H9 (cell line): ENCODE measurements around the gene ELFN1. TPM values are rescaled to one million over a fixed set of nuclear protein-coding genes. Genes with fewer than 3 reads are reported as not detected.

Experiments used
- DNase-seq: peaks from one replicate; pipeline ENCODE4 v3.0.0-alpha.2; 2017
- H2AFZ ChIP-seq: one replicate; pipeline ENCODE4 v1.6.1; 2013; ENCODE audit warnings: mild to moderate bottlenecking, low read length, control low read depth, moderate library complexity
- H2AK5ac ChIP-seq: 2 replicates; pipeline ENCODE4 v1.6.1; 2013; ENCODE audit warnings: low read length, control low read depth, mixed read lengths; ENCODE audit not compliant: insufficient read length
- H2BK120ac ChIP-seq: one replicate; pipeline ENCODE4 v1.6.1; 2013; ENCODE audit warnings: low read depth, mild to moderate bottlenecking, low read length, control low read depth, inconsistent platforms; ENCODE audit not compliant: poor library complexity, severe bottlenecking
- H2BK12ac ChIP-seq: 2 replicates; pipeline ENCODE4 v1.6.1; 2013; ENCODE audit warnings: low read length, control low read depth, mixed read lengths, low read depth; ENCODE audit not compliant: insufficient read length
- H2BK15ac ChIP-seq: 2 replicates; pipeline ENCODE4 v1.6.1; 2013; ENCODE audit warnings: low read depth, low read length, control low read depth
- H2BK20ac ChIP-seq: one replicate; pipeline ENCODE4 v1.6.1; 2013; ENCODE audit warnings: low read depth, mild to moderate bottlenecking, low read length, control low read depth, inconsistent platforms; ENCODE audit not compliant: poor library complexity, severe bottlenecking
- H2BK5ac ChIP-seq: 2 replicates; pipeline ENCODE4 v1.6.1; 2013; ENCODE audit warnings: low read length, control low read depth, mixed read lengths; ENCODE audit not compliant: insufficient read length
- H3K14ac ChIP-seq: 2 replicates; pipeline ENCODE4 v1.6.1; 2013; ENCODE audit warnings: low read length, control low read depth; ENCODE audit not compliant: insufficient read depth
- H3K18ac ChIP-seq: 2 replicates; pipeline ENCODE4 v1.6.1; 2013; ENCODE audit warnings: low read depth, mild to moderate bottlenecking, mixed read lengths, low read length, control low read depth; ENCODE audit not compliant: insufficient read length
- H3K23ac ChIP-seq: 2 replicates; pipeline ENCODE4 v1.6.1; 2013; ENCODE audit warnings: low read length, control low read depth, mixed read lengths, low read depth; ENCODE audit not compliant: insufficient read length
- H3K23me2 ChIP-seq: 2 replicates; pipeline ENCODE4 v1.6.1; 2013; ENCODE audit warnings: low read depth, mild to moderate bottlenecking, mixed read lengths, low read length, control low read depth; ENCODE audit not compliant: insufficient read length, poor library complexity, severe bottlenecking
- H3K27ac ChIP-seq: 2 replicates; pipeline ENCODE4 v1.5.1; 2013; ENCODE audit warnings: low read length, control low read depth, mixed read lengths, low read depth; ENCODE audit not compliant: insufficient read length
- H3K27me3 ChIP-seq: 2 replicates; pipeline ENCODE4 v1.6.1; 2013; ENCODE audit warnings: low read length, control low read depth, inconsistent platforms; ENCODE audit not compliant: insufficient read depth
- H3K4ac ChIP-seq: 2 replicates; pipeline ENCODE4 v1.6.1; 2013; ENCODE audit warnings: low read depth, mild to moderate bottlenecking, control low read depth, inconsistent platforms, low read length, moderate library complexity
- H3K4me1 ChIP-seq: 2 replicates; pipeline ENCODE4 v1.6.1; 2013; ENCODE audit warnings: low read length, control low read depth, inconsistent platforms; ENCODE audit not compliant: insufficient read depth
- H3K4me2 ChIP-seq: 2 replicates; pipeline ENCODE4 v1.6.1; 2013; ENCODE audit warnings: low read length, control low read depth, mixed read lengths; ENCODE audit not compliant: insufficient read length, insufficient read depth
- H3K56ac ChIP-seq: 2 replicates; pipeline ENCODE4 v1.6.1; 2013; ENCODE audit warnings: low read depth, mild to moderate bottlenecking, mixed read lengths, low read length, control low read depth; ENCODE audit not compliant: insufficient read length
- H3K79me1 ChIP-seq: 2 replicates; pipeline ENCODE4 v1.6.1; 2013; ENCODE audit warnings: low read depth, mild to moderate bottlenecking, moderate library complexity, low read length, control low read depth, inconsistent platforms; ENCODE audit not compliant: insufficient read depth, poor library complexity, severe bottlenecking
- H3K79me2 ChIP-seq: 2 replicates; pipeline ENCODE4 v1.6.1; 2013; ENCODE audit warnings: low read length, control low read depth, inconsistent platforms; ENCODE audit not compliant: insufficient read depth
- H3K9ac ChIP-seq: 2 replicates; pipeline ENCODE4 v1.6.1; 2013; ENCODE audit warnings: low read length, control low read depth, mixed read lengths; ENCODE audit not compliant: insufficient read length; ENCODE audit errors: extremely low read depth
- H3K9me3 ChIP-seq: one replicate; pipeline ENCODE4 v1.6.1; 2013; ENCODE audit warnings: low read depth, low read length, inconsistent platforms; ENCODE audit not compliant: control insufficient read depth
- H3T11ph ChIP-seq: one replicate; pipeline ENCODE4 v1.6.1; 2013; ENCODE audit warnings: mild to moderate bottlenecking, low read length, control low read depth, inconsistent platforms
- H4K20me1 ChIP-seq: one replicate; pipeline ENCODE4 v1.6.1; 2013; ENCODE audit not compliant: control insufficient read depth, insufficient read length, insufficient read depth
- H4K5ac ChIP-seq: 2 replicates; pipeline ENCODE4 v1.6.1; 2013; ENCODE audit warnings: low read depth, mild to moderate bottlenecking, mixed read lengths, low read length, control low read depth; ENCODE audit not compliant: insufficient read length
- H4K8ac ChIP-seq: replicated peaks from 2 replicates; pipeline ENCODE4 v1.6.1; 2013; ENCODE audit warnings: low read length, control low read depth, mixed read lengths, low read depth; ENCODE audit not compliant: insufficient read length
- H4K91ac ChIP-seq: 2 replicates; pipeline ENCODE4 v1.6.1; 2013; ENCODE audit warnings: low read depth, mild to moderate bottlenecking, moderate library complexity, mixed read lengths, low read length, control low read depth; ENCODE audit not compliant: insufficient read length
- H3K27ac Mint-ChIP-seq, 3 experiments: 2 replicates in 2 of 3; 3 replicates in 1 of 3; pipeline ENCODE4 v1.8.0; 2020 to 2021; ENCODE audit warnings: mixed read lengths in 3 of 3, mild to moderate bottlenecking in 1 of 3, moderate library complexity in 1 of 3
- H3K27me3 Mint-ChIP-seq: 2 replicates; pipeline ENCODE4 v1.8.0; 2021; ENCODE audit warnings: low read depth, mild to moderate bottlenecking, moderate library complexity, mixed read lengths
- H3K36me3 Mint-ChIP-seq, 3 experiments: 2 replicates in 2 of 3; 3 replicates in 1 of 3; pipeline ENCODE4 v1.8.0; 2020 to 2021; ENCODE audit warnings: low read depth in 3 of 3, mixed read lengths in 3 of 3; ENCODE audit not compliant: insufficient read depth in 1 of 3
- H3K4me1 Mint-ChIP-seq, 2 experiments: 2 replicates each; pipeline ENCODE4 v1.8.0; 2020; ENCODE audit warnings: mixed read lengths in 2 of 2
- H3K4me3 Mint-ChIP-seq, 2 experiments: 2 replicates in 1 of 2; 3 replicates in 1 of 2; pipeline ENCODE4 v1.8.0; 2020 to 2021; ENCODE audit warnings: mild to moderate bottlenecking in 2 of 2, mixed read lengths in 2 of 2, moderate library complexity in 1 of 2
- H3K9me3 Mint-ChIP-seq, 2 experiments: 2 replicates in 1 of 2; 3 replicates in 1 of 2; pipeline ENCODE4 v1.8.0; 2020; ENCODE audit warnings: mild to moderate bottlenecking in 2 of 2, mixed read lengths in 2 of 2, moderate library complexity in 1 of 2
- CTCF ChIP-seq: fragments of 200-600 bp; sonication (generic); conservative IDR thresholded peaks from 3 replicates; pipeline ENCODE4 v1.8.0; 2021; ENCODE audit warnings: antibody characterized with exemption, mild to moderate bottlenecking
- WGBS: extraction: QIAGEN DNeasy Blood & Tissue Kit; methylation state at CpG from one replicate; pipeline ENCODE4 v1.1.7; 2013; ENCODE audit warnings: missing lambda C conversion rate, low lambda C conversion rate, mixed read lengths; ENCODE audit not compliant: insufficient read length; ENCODE audit errors: extremely low coverage; 5-methylcytosine and 5-hydroxymethylcytosine counted together
- total RNA-seq: library from RNA; stranded (reverse); gene quantifications from 2 replicates; pipeline ENCODE4 v1.2.1, GENCODE V29; 2021

ELFN1 gene
- total RNA-seq, 1 experiment from 2014 or later, result 3.7 TPM

- Mint-ChIP-seq H3K27me3 (peaks cover 7% of the 10 kb centered on the region), H3K4me3 (no peak overlapping the region), H3K27ac (no peak overlapping the region), H3K36me3 (no peaks in the 10 kb centered on the region), H3K4me1 (peaks cover 0 to 8% of the 10 kb centered on the region in 2 experiments; a peak in 2 of 4 replicates), H3K9me3 (no peaks in the 10 kb centered on the region)
- no peak overlapping the region for H2BK12ac ChIP-seq
- H3K23ac ChIP-seq, result no peak overlapping the region
- H3K56ac ChIP-seq, result no peak overlapping the region
- no peak overlapping the region for H3T11ph ChIP-seq
- H2BK120ac ChIP-seq, result no peak overlapping the region
- H3K4me1 ChIP-seq, result no peaks in the 10 kb centered on the region
- no peaks in the 10 kb centered on the region for H3K23me2 ChIP-seq
- H3K14ac ChIP-seq, result no peak overlapping the region
- H3K79me1 ChIP-seq, result no peaks in the 10 kb centered on the region
- no peak overlapping the region for H2AFZ ChIP-seq
- no peak overlapping the region for H4K91ac ChIP-seq
- no peak overlapping the region for H3K18ac ChIP-seq
- H3K27me3 ChIP-seq, result no peaks in the 10 kb centered on the region
- H4K8ac ChIP-seq, result no peak overlapping the region
- H2BK15ac ChIP-seq, result no peak overlapping the region
- no peak overlapping the region for H2BK5ac ChIP-seq
- H2AK5ac ChIP-seq, result no peak overlapping the region
- H3K4me2 ChIP-seq, result no peak overlapping the region
- H3K9ac ChIP-seq, result no peak overlapping the region
- H3K9me3 ChIP-seq, result no peaks in the 10 kb centered on the region
- no peak overlapping the region for H3K4ac ChIP-seq
- no peak for TF ChIP-seq CTCF
- WGBS, result no CpG with 5 or more reads among the region's 23 CpGs
- no peaks in the 10 kb centered on the region for H4K20me1 ChIP-seq
- no peak overlapping the region for H3K27ac ChIP-seq
- no peak for DNase-seq
- no peak overlapping the region for H2BK20ac ChIP-seq
- H3K79me2 ChIP-seq, result no peaks in the 10 kb centered on the region
- no peak overlapping the region for H4K5ac ChIP-seq
Observed at GRCh38 chr7:1644341-1645070, 25.6 kb upstream of the ELFN1 start.
